ENCODE measurements around the gene PPME1.

PPME1 gene

GRCh38 chr11:74278721-74279161, 107.7 kb downstream of the PPME1 start:
- Mint-ChIP-seq H3K36me3 (no peaks in the 10 kb centered on the region), H3K9me3 (no peaks in the 10 kb centered on the region), H3K4me3 (no peak overlapping the region), H3K4me1 (no peaks in the 10 kb centered on the region), H3K27ac (no peak overlapping the region), H3K27me3 (no peaks in the 10 kb centered on the region)

- Mint-ChIP-seq H3K27ac (no peak overlapping the region), H3K36me3 (no peaks in the 10 kb centered on the region), H3K4me1 (no peaks in the 10 kb centered on the region), H3K4me3 (no peak overlapping the region), H3K9me3 (no peaks in the 10 kb centered on the region), H3K27me3 (no peaks in the 10 kb centered on the region)
Measured at GRCh38 chr11:74279256-74279655, 108.2 kb downstream of the PPME1 start.

DNA sequence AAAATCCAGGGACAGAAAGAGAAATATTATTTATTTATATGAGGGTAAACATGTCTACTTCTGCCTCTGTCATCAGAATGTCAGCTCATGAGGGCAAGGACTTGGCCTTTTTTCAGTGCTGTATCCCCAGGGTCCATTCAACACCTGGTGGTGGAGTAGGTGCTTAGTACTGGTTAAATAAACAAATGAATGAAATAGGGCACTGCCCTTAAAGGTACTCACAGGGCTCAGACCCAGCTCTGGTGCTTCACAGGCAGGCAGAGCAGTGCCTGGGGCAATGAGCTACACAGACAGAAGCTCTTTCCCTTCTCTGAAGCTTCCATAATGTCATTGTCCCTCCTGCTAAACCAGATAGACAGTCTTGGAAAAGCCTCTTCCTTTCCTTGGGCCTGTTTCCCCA, 109.4 kb downstream of the PPME1 start:
- Mint-ChIP-seq H3K27ac (no peak overlapping the region), H3K9me3 (no peaks in the 10 kb centered on the region), H3K4me3 (no peak overlapping the region), H3K36me3 (no peaks in the 10 kb centered on the region), H3K4me1 (no peaks in the 10 kb centered on the region), H3K27me3 (no peaks in the 10 kb centered on the region)

- Mint-ChIP-seq H3K4me3 (no peak overlapping the region), H3K4me1 (no peaks in the 10 kb centered on the region), H3K36me3 (no peaks in the 10 kb centered on the region), H3K9me3 (no peaks in the 10 kb centered on the region), H3K27ac (no peak overlapping the region), H3K27me3 (no peaks in the 10 kb centered on the region)
Measured at GRCh38 chr11:74282421-74282820, 111.3 kb downstream of the PPME1 start.

- H3K9me3 Mint-ChIP-seq: no peaks in the 10 kb centered on the region
- no peaks in the 10 kb centered on the region for H3K36me3 Mint-ChIP-seq
- H3K4me1 Mint-ChIP-seq: peaks cover under 1% of the 10 kb centered on the region
- no peak overlapping the region for H3K27ac Mint-ChIP-seq
- H3K27me3 Mint-ChIP-seq: peaks cover 1% of the 10 kb centered on the region
- H3K4me3 Mint-ChIP-seq: no peak overlapping the region
Measured at GRCh38 chr11:74282914-74283371, 111.9 kb downstream of the PPME1 start.

DNA sequence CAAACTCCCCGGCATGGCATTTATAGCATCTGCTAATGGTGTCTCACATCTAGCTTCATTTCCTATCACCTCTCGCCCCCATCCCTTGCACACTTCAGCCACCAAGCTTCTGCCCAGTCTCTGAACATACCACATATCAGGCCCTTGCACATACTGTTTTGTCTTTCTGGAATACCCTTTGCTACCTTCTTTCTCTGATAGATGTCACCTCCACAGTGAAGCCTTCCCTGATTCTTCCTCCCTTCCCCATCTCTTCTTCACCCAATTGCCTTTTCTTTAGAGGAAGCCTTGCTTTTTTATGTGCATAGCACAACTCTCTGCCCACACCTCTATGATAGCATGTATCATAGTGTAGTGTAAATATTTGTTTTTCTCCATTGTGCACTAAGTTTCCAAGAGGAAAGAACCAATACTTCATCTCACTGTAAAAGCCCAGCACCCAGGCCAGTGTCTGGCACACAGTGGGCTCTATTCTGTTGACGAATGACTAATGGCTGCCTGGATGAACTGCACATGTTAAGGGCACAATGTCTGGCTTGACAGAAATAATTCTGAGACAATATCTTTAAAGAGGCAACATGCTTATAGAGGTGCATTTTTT, 112.6 kb downstream of the PPME1 start:
- Mint-ChIP-seq H3K27ac (no peak overlapping the region), H3K9me3 (no peaks in the 10 kb centered on the region), H3K4me1 (peaks cover 6% of the 10 kb centered on the region), H3K27me3 (peaks cover 1% of the 10 kb centered on the region), H3K36me3 (no peaks in the 10 kb centered on the region), H3K4me3 (no peak overlapping the region)

DNA sequence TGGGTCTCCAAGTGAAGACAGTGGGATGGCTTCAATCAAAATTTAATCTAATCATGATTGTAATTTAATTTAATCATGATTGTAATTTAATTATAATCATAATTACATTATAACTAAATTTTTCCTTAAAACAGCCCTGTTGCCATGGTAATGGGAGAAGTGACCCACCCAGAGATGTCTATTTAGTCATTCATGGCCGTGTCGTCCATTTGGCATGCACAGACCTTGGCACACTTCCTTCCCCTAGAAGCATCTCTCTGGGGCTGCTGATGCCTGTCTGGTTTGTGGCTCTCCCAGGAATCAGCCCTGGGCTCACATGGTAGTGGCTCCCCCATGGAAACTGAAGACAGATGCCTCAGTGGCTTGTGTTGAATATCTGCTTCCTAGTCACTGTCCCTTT, 113.4 kb downstream of the PPME1 start:
- Mint-ChIP-seq H3K9me3 (no peaks in the 10 kb centered on the region), H3K27ac (no peak overlapping the region), H3K36me3 (no peaks in the 10 kb centered on the region), H3K4me1 (peaks cover 6% of the 10 kb centered on the region), H3K27me3 (peaks cover 1% of the 10 kb centered on the region), H3K4me3 (no peak overlapping the region)

DNA sequence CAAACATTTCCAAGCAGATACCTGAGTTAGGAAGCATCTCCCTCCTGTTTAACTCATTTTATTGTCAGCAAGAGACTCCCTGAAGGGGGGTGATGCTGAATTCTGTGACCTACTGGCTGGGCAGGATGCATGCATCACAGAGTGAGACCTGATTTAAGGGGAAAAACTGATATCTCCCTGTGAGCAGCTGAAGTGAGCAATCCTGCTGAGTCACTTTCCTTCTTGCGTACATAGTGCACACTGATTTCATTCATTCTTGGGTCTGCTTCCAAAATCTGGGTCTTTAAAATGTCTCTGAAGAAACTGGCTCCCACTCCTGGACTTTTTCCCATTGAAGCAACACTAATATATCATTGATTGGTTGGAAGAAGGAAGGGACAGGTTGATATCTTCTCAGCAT, 117.1 kb downstream of the PPME1 start:
- Mint-ChIP-seq H3K4me3 (no peak overlapping the region), H3K27ac (no peak overlapping the region), H3K27me3 (peaks cover 5% of the 10 kb centered on the region), H3K9me3 (no peaks in the 10 kb centered on the region), H3K36me3 (no peaks in the 10 kb centered on the region), H3K4me1 (peaks cover 6% of the 10 kb centered on the region)

- Mint-ChIP-seq H3K27ac (no peak overlapping the region), H3K9me3 (no peaks in the 10 kb centered on the region), H3K27me3 (peaks cover 7% of the 10 kb centered on the region), H3K4me1 (peaks cover 6% of the 10 kb centered on the region), H3K36me3 (no peaks in the 10 kb centered on the region), H3K4me3 (no peak overlapping the region)
Measured at GRCh38 chr11:74288911-74289310, 117.8 kb downstream of the PPME1 start.

DNA sequence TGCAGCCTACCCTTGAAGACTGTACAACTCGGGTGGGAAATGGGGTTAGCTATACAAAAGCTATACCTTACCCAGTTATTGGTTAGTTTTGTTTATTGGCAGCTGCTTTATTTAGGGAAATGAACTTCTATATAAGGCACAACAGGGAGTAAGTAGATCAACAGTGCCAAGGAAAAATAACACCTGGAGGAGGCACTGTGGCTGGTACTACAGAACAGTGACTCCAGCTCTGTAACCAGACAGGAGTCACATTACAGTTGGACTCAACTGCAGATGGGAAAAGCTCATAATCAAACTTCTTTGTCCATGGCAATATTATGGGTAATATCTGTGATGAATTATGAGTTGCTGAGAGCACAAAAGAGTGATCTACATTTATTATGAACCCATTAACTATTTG, 126.4 kb downstream of the PPME1 start:
- Mint-ChIP-seq H3K4me1 (peaks cover 6% of the 10 kb centered on the region), H3K27ac (no peak overlapping the region), H3K36me3 (no peaks in the 10 kb centered on the region), H3K9me3 (no peaks in the 10 kb centered on the region), H3K27me3 (peaks cover 4% of the 10 kb centered on the region), H3K4me3 (no peak overlapping the region)

- Mint-ChIP-seq H3K27ac (no peak overlapping the region), H3K4me3 (no peak overlapping the region), H3K27me3 (no peaks in the 10 kb centered on the region), H3K4me1 (peaks cover 6% of the 10 kb centered on the region), H3K9me3 (no peaks in the 10 kb centered on the region), H3K36me3 (no peaks in the 10 kb centered on the region)
Measured at GRCh38 chr11:74299015-74299414, 127.9 kb downstream of the PPME1 start.

Data from activated naive CD4-positive, alpha-beta T cell treated with anti-CD3 and anti-CD28 coated beads, Interleukin-2, amount 50 U/mL, for 24 hours (primary cell).